Activated CD8-positive, alpha-beta memory T cell treated with anti-CD3 and anti-CD28 coated beads for 4 hours (primary cell): ENCODE results near the gene TMEM135.
A peak's percentile ranks its signal among the peaks of the same experiment; 100 is the strongest.

ENCODE experiments used
- DNase-seq, 2 donors: peaks; one replicate each; pipeline ENCODE4 v3.0.0-alpha.2; 2020; ENCODE audit warnings: low read depth in 2 of 2

TMEM135 gene

GRCh38 chr11:87352759-87353707 lies 315.3 kb downstream of the TMEM135 start:
- DNase-seq = peak; percentile 51 to 63

DNA sequence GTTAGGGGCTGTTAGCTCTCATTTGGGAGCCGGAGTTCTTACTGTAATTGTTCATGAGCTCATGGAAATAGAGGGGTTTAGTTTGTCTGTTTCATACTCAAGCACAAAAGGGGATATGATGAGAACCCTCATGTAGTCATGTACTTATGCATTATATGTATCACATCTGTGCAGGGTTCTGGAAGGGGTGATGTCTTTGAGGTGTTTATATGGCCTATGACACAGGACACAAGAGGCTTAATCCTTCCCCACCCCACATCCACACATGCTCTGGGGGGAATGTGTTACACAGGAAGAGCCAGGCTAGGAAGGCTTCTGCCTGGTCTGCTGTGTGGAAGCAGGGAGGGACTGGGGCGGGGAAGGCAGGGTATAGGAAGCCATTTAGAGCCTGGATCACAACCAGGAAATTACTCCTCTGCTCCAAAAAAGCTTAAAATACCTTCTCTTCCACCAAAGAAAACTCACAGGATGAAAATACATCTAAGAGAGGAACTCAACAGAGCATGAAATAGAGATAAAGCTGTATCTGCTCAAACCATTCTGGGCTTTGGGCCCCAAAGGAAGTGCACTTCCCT lies 316.1 kb downstream of the TMEM135 start:
- no peak for DNase-seq

DNA sequence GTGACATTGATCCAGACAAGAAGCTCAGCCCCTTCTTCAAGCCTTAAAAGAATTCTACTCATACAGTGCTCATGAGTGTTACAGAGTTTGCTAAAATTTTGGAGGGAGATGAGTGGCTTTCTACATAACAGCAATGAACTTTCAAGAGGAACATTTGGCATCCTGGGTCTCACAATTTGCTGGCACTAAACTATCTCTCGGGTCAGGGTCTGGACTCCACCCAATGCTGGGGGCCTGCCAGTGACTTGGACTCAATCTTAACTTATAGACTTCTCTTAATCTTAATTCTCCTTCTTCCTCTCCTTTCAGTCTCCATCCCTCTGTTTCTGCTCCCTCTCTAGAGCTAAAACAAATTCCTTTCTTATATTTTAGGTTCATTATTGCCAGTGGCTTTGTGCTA lies 317.9 kb downstream of the TMEM135 start:
- DNase-seq = no peak

- DNase-seq = no peak
These were observed 318.7 kb downstream of the TMEM135 start for GRCh38 chr11:87356428-87356827.

- no peak for DNase-seq
These were observed 320.7 kb downstream of the TMEM135 start for GRCh38 chr11:87358461-87358860.

- DNase-seq = no peak
These were observed 321.7 kb downstream of the TMEM135 start for GRCh38 chr11:87359401-87359800.

DNA sequence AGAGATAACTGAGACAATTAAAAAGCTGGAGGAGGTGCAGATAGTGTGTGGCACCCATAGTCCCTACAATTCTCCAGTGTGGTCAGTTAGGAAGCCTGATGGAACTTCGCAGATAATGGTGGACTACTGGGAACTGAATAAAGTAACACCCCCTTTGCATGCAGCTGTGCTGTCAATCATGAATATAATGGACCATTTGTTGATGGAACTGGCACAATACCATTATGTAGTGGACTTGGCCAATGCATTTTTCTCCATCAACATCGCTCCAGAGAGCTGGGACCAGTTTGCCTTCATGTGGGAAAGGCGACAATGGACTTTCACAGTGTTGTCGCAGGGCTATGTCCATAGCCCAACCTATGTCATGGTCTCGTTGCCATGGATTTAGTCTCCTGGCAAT lies 324.2 kb downstream of the TMEM135 start:
- DNase-seq = no peak

DNA sequence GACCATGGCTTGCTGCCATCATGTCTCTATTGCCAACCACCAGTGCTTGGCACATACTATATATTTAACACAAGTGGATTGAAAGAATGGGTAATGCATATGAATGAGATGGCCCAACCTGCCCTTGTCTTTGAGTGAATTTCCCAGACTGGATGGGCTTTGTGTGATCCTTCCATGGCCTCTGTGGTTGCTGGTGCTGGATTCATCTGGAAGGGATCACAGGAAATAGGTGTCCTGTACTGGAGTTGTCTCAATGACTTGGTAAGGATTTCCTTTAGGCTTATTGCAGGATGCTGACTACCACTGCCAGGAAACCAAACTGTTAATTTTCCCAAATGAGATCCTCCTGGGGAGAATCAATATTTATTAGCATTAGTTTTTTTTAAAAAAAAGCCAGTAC lies 328.6 kb downstream of the TMEM135 start:
- no peak for DNase-seq

GRCh38 chr11:87366763-87367405 lies 329.1 kb downstream of the TMEM135 start:
- DNase-seq = no peak

- no peak for DNase-seq
These were observed 330.4 kb downstream of the TMEM135 start for GRCh38 chr11:87368151-87368550.

GRCh38 chr11:87368858-87369480 lies 331.2 kb downstream of the TMEM135 start:
- no peak for DNase-seq

DNA sequence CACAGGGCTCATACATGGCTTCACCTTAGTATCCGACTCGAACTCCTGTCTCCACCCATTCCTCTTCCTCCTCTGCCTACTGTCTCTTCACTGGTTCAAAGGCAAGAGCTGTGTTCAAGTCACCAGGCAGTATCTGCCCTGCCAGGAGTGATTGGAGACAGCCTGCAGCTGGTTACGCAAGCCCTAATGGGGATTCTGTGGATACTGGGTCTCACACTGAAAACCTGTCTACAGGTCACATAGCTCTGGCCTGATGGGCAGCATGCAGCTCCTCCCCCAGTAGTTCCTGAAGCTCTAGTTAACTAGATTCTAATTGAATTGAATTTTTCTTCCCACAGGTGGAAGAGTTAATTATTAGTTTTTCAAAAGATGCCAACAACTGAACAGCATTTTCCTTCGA lies 332.2 kb downstream of the TMEM135 start:
- no peak for DNase-seq

- DNase-seq = no peak
These were observed 334.3 kb downstream of the TMEM135 start for GRCh38 chr11:87372065-87372464.
